Ovary (tissue), 3 donors: ENCODE measurements around the gene CCDC149.

ENCODE experiments used
- CTCF ChIP-seq, 3 donors: fragments of 450-650 bp in 2 of 3; fragments of 200-600 bp in 1 of 3; IDR thresholded peaks; one replicate each; pipeline versions ENCODE4 v1.5.1 to v1.8.0; 2016 to 2022; ENCODE audit warnings: antibody characterized with exemption in 3 of 3, mild to moderate bottlenecking in 1 of 3
- POLR2A ChIP-seq: fragments of 450-650 bp; IDR thresholded peaks from one replicate; pipeline ENCODE4 v1.6.1; 2017; ENCODE audit warnings: antibody characterized with exemption, mild to moderate bottlenecking, moderate library complexity
- donor health status: DM: no; HTN: no; CAD: no.

- TF ChIP-seq CTCF (IDR thresholded peaks at IDR 0.05): no peak
- TF ChIP-seq POLR2A: no peak
Observed at GRCh38 chr4:24831637-24832036, 81.2 kb downstream of the CCDC149 start.
